SU-DHL-6 (cell line): ENCODE results near the gene TMED8.

Experiments used
- H2AFZ ChIP-seq: fragments of 200-600 bp; sonication (generic); 2 replicates; pipeline ENCODE4 v1.6.1; 2014; ENCODE audit warnings: low read depth, mild to moderate bottlenecking, moderate library complexity, mixed read lengths, antibody characterized with exemption, low read length; ENCODE audit not compliant: severe bottlenecking
- H3F3A ChIP-seq: fragments of 200-600 bp; shearing (Covaris generic); 2 replicates; pipeline ENCODE4 v1.6.0; 2016; ENCODE audit warnings: antibody characterized with exemption, mild to moderate bottlenecking; ENCODE audit not compliant: insufficient read depth
- H3K27ac ChIP-seq: fragments of 200-600 bp; sonication (generic); 2 replicates; pipeline ENCODE4 v1.5.1; 2016; ENCODE audit warnings: low read depth, mild to moderate bottlenecking, low read length, moderate library complexity, mixed read lengths
- H3K27me3 ChIP-seq: fragments of 200-600 bp; sonication (generic), shearing (Covaris generic); 2 replicates; pipeline ENCODE4 v1.6.0; 2014; ENCODE audit warnings: mild to moderate bottlenecking, low read length
- H3K36me3 ChIP-seq: fragments of 200-600 bp; sonication (generic); 2 replicates; pipeline ENCODE4 v1.6.1; 2014; ENCODE audit warnings: mild to moderate bottlenecking, low read length, mixed read lengths
- H3K4me2 ChIP-seq: fragments of 300-600, 200-600 bp; shearing (Covaris generic), sonication (generic); 2 replicates; pipeline ENCODE4 v1.6.0; 2014; ENCODE audit warnings: low read length, low read depth, mild to moderate bottlenecking; ENCODE audit not compliant: poor library complexity, severe bottlenecking
- H3K4me3 ChIP-seq: fragments of 200-600 bp; sonication (generic); 2 replicates; pipeline ENCODE4 v1.5.1; 2014; ENCODE audit warnings: antibody characterized with exemption, low read length, mild to moderate bottlenecking, mixed read lengths; ENCODE audit not compliant: insufficient read depth, poor library complexity, severe bottlenecking
- H3K79me2 ChIP-seq: fragments of 200-600 bp; sonication (generic); 2 replicates; pipeline ENCODE4 v1.6.1; 2014; ENCODE audit warnings: mild to moderate bottlenecking, low read length, moderate library complexity; ENCODE audit not compliant: insufficient read depth
- H3K9ac ChIP-seq: fragments of 200-600 bp; sonication (generic); 2 replicates; pipeline ENCODE4 v1.7.0; 2014; ENCODE audit warnings: mild to moderate bottlenecking, low read length
- H3K9me2 ChIP-seq: fragments of 200-600 bp; sonication (generic); replicated peaks from 2 replicates; pipeline ENCODE4 v1.6.1; 2014; ENCODE audit warnings: low read length; ENCODE audit not compliant: insufficient read depth
- H3K9me3 ChIP-seq: fragments of 200-600 bp; sonication (generic); 2 replicates; pipeline ENCODE4 v1.6.1; 2014; ENCODE audit warnings: low read length, mixed read lengths; ENCODE audit not compliant: insufficient read depth
- H4K20me1 ChIP-seq: fragments of 200-600 bp; sonication (generic); 2 replicates; pipeline ENCODE4 v1.6.1; 2014; ENCODE audit warnings: low read depth, mild to moderate bottlenecking, antibody characterized with exemption, low read length, moderate library complexity, mixed read lengths
- EZH2phosphoT487 ChIP-seq: fragments of 200-600 bp; sonication (generic), shearing (Covaris generic); conservative IDR thresholded peaks from 2 replicates; pipeline ENCODE4 v1.6.1; 2018; ENCODE audit warnings: mild to moderate bottlenecking, antibody characterized with exemption, low read length, moderate library complexity, mixed read lengths
- TF ChIP-seq, protein P1 (sequence below): fragments of 200-600 bp; sonication (generic); IDR thresholded peaks from one replicate; pipeline ENCODE4 v1.5.1; 2017; ENCODE audit warnings: antibody characterized with exemption, mild to moderate bottlenecking, low read length, moderate library complexity; ENCODE audit not compliant: insufficient read depth, poor library complexity, severe bottlenecking

TMED8 gene

GRCh38 chr14:77299771-77300170 lies 77.1 kb downstream of the TMED8 start:
- Histone ChIP-seq H3K27me3 (no peaks in the 10 kb centered on the region), H3K27ac (no peak overlapping the region), H4K20me1 (no peaks in the 10 kb centered on the region), H3K9me3 (no peaks in the 10 kb centered on the region), H2AFZ (no peak overlapping the region), H3K9me2 (no peaks in the 10 kb centered on the region), H3K4me2 (no peak overlapping the region), H3K4me3 (no peak overlapping the region), H3K79me2 (no peaks in the 10 kb centered on the region), H3K36me3 (no peaks in the 10 kb centered on the region), H3K9ac (no peak overlapping the region), H3F3A (no peaks in the 10 kb centered on the region)
- no peak for TF ChIP-seq EZH2phosphoT487

DNA sequence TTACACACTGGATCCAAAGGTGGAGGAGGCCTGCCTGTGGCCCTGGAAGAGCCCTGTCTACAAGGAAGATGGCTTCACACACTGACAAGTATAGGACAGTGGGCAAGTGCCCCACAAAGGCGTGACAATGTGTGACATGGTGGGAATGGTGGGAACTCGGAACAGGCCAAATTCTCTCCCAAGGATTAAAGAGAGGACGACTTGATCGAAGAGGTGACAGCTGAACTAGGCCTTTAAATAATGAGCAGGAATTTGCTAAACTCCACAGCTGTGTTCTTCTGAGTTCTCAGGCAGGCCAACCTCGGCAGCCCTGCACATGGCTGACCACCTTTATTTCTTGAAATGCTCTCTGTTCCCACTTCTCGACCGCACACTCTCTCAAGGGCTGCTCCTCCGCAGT lies 80.0 kb downstream of the TMED8 start:
- Histone ChIP-seq H3K79me2 (no peaks in the 10 kb centered on the region), H3K9me2 (no peaks in the 10 kb centered on the region), H3K27me3 (no peaks in the 10 kb centered on the region), H3K4me2 (no peak overlapping the region), H3K9me3 (no peaks in the 10 kb centered on the region), H3K36me3 (0 out of 2 replicates have a peak, but pooled peaks cover 3% of the 10 kb centered on the region), H2AFZ (no peak overlapping the region), H3K4me3 (no peak overlapping the region), H3F3A (no peaks in the 10 kb centered on the region), H4K20me1 (no peaks in the 10 kb centered on the region), H3K9ac (no peak overlapping the region), H3K27ac (no peak overlapping the region)
- TF ChIP-seq, protein P1, sequence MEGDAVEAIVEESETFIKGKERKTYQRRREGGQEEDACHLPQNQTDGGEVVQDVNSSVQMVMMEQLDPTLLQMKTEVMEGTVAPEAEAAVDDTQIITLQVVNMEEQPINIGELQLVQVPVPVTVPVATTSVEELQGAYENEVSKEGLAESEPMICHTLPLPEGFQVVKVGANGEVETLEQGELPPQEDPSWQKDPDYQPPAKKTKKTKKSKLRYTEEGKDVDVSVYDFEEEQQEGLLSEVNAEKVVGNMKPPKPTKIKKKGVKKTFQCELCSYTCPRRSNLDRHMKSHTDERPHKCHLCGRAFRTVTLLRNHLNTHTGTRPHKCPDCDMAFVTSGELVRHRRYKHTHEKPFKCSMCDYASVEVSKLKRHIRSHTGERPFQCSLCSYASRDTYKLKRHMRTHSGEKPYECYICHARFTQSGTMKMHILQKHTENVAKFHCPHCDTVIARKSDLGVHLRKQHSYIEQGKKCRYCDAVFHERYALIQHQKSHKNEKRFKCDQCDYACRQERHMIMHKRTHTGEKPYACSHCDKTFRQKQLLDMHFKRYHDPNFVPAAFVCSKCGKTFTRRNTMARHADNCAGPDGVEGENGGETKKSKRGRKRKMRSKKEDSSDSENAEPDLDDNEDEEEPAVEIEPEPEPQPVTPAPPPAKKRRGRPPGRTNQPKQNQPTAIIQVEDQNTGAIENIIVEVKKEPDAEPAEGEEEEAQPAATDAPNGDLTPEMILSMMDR, result no peak
- TF ChIP-seq EZH2phosphoT487, result no peak

DNA sequence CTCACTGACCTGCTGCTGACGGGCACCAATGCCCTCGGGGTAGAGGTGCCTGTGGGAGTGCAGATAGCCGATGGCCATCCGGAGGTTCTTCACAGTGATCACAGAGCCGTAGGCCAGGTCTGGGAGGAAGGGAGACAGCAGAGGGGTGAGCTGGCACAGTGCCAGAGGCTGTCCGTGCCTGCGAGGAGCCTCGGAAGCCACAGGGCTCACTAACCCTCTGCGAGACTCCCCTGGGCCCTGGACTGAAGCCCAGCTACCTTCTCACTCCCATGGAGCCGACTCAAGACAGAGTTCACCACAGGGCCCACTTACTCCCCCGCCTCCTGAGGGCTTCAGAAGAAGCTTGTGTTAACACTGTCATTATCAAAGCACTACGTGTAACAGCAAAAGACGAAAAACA lies 80.7 kb downstream of the TMED8 start:
- 0 out of 2 replicates have a peak, but pooled peaks cover 3% of the 10 kb centered on the region for H3K36me3 ChIP-seq
- no peak overlapping the region for H3K27ac ChIP-seq
- H3K79me2 ChIP-seq, result no peaks in the 10 kb centered on the region
- no peak overlapping the region for H3K4me2 ChIP-seq
- H3K27me3 ChIP-seq, result no peaks in the 10 kb centered on the region
- H3K4me3 ChIP-seq, result no peak overlapping the region
- H3K9ac ChIP-seq, result no peak overlapping the region
- H2AFZ ChIP-seq, result no peak overlapping the region
- no peaks in the 10 kb centered on the region for H3K9me2 ChIP-seq
- no peak for TF ChIP-seq EZH2phosphoT487
- TF ChIP-seq, protein P1, result no peak
- no peaks in the 10 kb centered on the region for H3K9me3 ChIP-seq
- no peaks in the 10 kb centered on the region for H4K20me1 ChIP-seq
- H3F3A ChIP-seq, result no peaks in the 10 kb centered on the region

GRCh38 chr14:77290705-77291104 lies 86.2 kb downstream of the TMED8 start:
- H3K79me2 ChIP-seq, result no peaks in the 10 kb centered on the region
- 0 out of 2 replicates have a peak, but pooled peaks cover 3% of the 10 kb centered on the region for H3K36me3 ChIP-seq
- H2AFZ ChIP-seq, result no peak overlapping the region
- no peaks in the 10 kb centered on the region for H4K20me1 ChIP-seq
- no peak overlapping the region for H3K4me2 ChIP-seq
- H3K9me2 ChIP-seq, result no peaks in the 10 kb centered on the region
- no peak overlapping the region for H3K27ac ChIP-seq
- H3F3A ChIP-seq, result no peaks in the 10 kb centered on the region
- TF ChIP-seq EZH2phosphoT487, result no peak
- TF ChIP-seq, protein P1, result no peak
- no peak overlapping the region for H3K4me3 ChIP-seq
- H3K9me3 ChIP-seq, result no peaks in the 10 kb centered on the region
- no peak overlapping the region for H3K9ac ChIP-seq
- no peaks in the 10 kb centered on the region for H3K27me3 ChIP-seq
